ENCODE results near the gene AEN. TPM values are rescaled to one million over a fixed set of nuclear protein-coding genes. Genes with fewer than 3 reads are reported as not detected.

The AEN gene
- total RNA-seq, 1 donor from 2014 or later = 9.8 TPM

- intact Hi-C loops (cut with micrococcal nuclease) = no loop called here
- ATAC-seq (no peak), DNase-seq (no peak)
These were observed 25.8 kb downstream of the AEN start for GRCh38 chr15:88646951-88647350.

- DNase-seq = no peak
- intact Hi-C loops (cut with micrococcal nuclease) = no loop called here
- ATAC-seq = no peak
These were observed 26.4 kb downstream of the AEN start for GRCh38 chr15:88647351-88648105.

GRCh38 chr15:88648357-88649214, 27.4 kb downstream of the AEN start:
- ATAC-seq = peak; percentile 78
- intact Hi-C loops (cut with micrococcal nuclease) = no loop called here
- no peak for DNase-seq

- ATAC-seq (peak; percentile 61), DNase-seq (peak; percentile 59)
- intact Hi-C loops (cut with micrococcal nuclease) = no loop called here
These were observed 28.2 kb downstream of the AEN start for GRCh38 chr15:88649286-88649733.

- no peak for ATAC-seq
- intact Hi-C loops (cut with micrococcal nuclease) = no loop called here
- no peak for DNase-seq
These were observed 28.8 kb downstream of the AEN start for GRCh38 chr15:88649753-88650551.

- DNase-seq = no peak
- intact Hi-C loops (cut with micrococcal nuclease) = no loop called here
These were observed 29.4 kb downstream of the AEN start for GRCh38 chr15:88650556-88650955.

GRCh38 chr15:88651136-88651732, 30.1 kb downstream of the AEN start:
- DNase-seq (no peak), ATAC-seq (no peak)
- intact Hi-C loops (cut with micrococcal nuclease) = no loop called here

More at GRCh38 chr15:88650556-88650955, 29.4 kb downstream of the AEN start:
- no peak for ATAC-seq

- intact Hi-C loops (cut with micrococcal nuclease) = no loop called here
- no peak for DNase-seq
- no peak for ATAC-seq
These were observed 30.8 kb downstream of the AEN start for GRCh38 chr15:88651971-88652370.

- no peak for DNase-seq
- intact Hi-C loops (cut with micrococcal nuclease) = no loop called here
- no peak for ATAC-seq
These were observed 31.5 kb downstream of the AEN start for GRCh38 chr15:88652456-88653199.

- intact Hi-C loops (cut with micrococcal nuclease) = no loop called here
These were observed 32.3 kb downstream of the AEN start for GRCh38 chr15:88653200-88654064.

GRCh38 chr15:88654430-88655102, 33.4 kb downstream of the AEN start:
- intact Hi-C loops (cut with micrococcal nuclease) = no loop called here
- no peak for DNase-seq
- ATAC-seq = no peak

More at GRCh38 chr15:88653200-88654064, 32.3 kb downstream of the AEN start:
- DNase-seq (no peak), ATAC-seq (no peak)

GRCh38 chr15:88655103-88655553, 34.0 kb downstream of the AEN start:
- ATAC-seq (no peak), DNase-seq (no peak)
- intact Hi-C loops (cut with micrococcal nuclease) = no loop called here

GRCh38 chr15:88655800-88656488, 34.8 kb downstream of the AEN start:
- ATAC-seq (no peak), DNase-seq (no peak)
- intact Hi-C loops (cut with micrococcal nuclease) = no loop called here

- intact Hi-C loops (cut with micrococcal nuclease) = no loop called here
- no peak for ATAC-seq
- no peak for DNase-seq
These were observed 35.7 kb downstream of the AEN start for GRCh38 chr15:88656760-88657221.

GRCh38 chr15:88657326-88658069, 36.4 kb downstream of the AEN start:
- intact Hi-C loops (cut with micrococcal nuclease) = no loop called here
- ATAC-seq (peak; percentile 55), DNase-seq (peak; percentile 57)
